Right ventricle myocardium inferior (tissue), 1 donor: ENCODE results near the gene SLIT3. TPM values are rescaled to one million over a fixed set of nuclear protein-coding genes. Genes with fewer than 3 reads are reported as not detected.
"Not testable (repeated sequence)": the region's sequence is repeated elsewhere in the genome, so short reads cannot be mapped to it uniquely, and the experiment has no call there.

ENCODE experiments used
- ATAC-seq: fragments of 200-7000 bp; cut with Tn5 transposase; one replicate; pipeline ENCODE4 v1.9.1; 2020; ENCODE audit warnings: mild to moderate bottlenecking, moderate library complexity
- DNase-seq: peaks from one replicate; pipeline ENCODE4 v3.0.0; 2021; ENCODE audit errors: missing footprints
- intact Hi-C: fragments of 100-400 bp; cut with DNase I; formaldehyde crosslinking; loops from one replicate; pipeline ENCODE4 v1.11.0; 2022
- total RNA-seq: library from RNA; stranded (reverse); fragmentation: NEBNext Ultra II Directional; extraction: Animal tissue kit (Norgen Biotek cat#: 25700); gene quantifications from one replicate; pipeline ENCODE4 v1.2.1, GENCODE V29; 2021
- donor health status: DM: no; HTN: yes; CAD: no; lungs with severe emphysema.

Gene SLIT3
- total RNA-seq, 1 donor from 2014 or later: 12.4 TPM

DNA sequence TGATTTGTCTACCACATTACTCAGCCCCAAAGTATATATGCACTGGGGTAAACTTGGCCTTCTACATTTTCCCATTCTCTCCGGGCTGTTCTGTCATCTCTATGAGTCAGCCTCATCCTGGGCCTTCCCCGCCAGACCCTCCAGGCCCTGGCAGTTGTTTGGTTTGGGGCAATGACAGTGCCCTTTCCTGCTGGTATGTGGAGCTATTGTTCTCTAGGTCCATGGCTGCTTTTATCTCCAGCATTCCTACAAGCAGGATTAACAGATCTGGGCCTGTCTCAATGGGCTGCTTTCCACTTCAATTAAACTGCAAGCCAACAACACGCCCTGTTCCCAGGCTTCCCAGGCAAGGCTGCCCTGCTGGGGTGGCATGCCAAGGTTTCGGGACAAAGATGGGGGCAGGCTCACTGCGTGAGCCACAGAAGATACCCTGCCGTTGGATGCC is 136.4 kb downstream of the SLIT3 start:
- intact Hi-C loops: no loop called here
- ATAC-seq (peak; percentile 58), DNase-seq (no peak)

DNA sequence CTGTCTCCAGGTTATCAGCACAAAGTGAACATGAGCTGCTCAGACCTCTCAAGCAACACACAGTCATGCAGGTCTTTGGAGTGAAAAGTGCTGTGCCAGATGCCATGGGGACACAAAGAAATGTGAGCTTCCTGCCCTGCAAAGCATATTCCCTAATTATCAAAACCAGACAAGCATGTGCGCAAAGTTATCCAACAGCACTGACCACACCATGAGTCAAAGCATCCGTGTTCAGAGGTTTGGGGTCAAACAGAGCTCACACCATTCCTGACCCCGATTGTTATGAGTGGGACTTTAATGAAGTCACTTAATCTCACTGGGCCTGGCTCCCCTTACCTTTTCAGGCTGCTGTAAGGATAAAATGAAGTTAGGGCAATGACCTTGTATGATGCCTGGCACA is 138.5 kb downstream of the SLIT3 start:
- intact Hi-C loops: no loop called here
- no peak for DNase-seq
- ATAC-seq: no peak

DNA sequence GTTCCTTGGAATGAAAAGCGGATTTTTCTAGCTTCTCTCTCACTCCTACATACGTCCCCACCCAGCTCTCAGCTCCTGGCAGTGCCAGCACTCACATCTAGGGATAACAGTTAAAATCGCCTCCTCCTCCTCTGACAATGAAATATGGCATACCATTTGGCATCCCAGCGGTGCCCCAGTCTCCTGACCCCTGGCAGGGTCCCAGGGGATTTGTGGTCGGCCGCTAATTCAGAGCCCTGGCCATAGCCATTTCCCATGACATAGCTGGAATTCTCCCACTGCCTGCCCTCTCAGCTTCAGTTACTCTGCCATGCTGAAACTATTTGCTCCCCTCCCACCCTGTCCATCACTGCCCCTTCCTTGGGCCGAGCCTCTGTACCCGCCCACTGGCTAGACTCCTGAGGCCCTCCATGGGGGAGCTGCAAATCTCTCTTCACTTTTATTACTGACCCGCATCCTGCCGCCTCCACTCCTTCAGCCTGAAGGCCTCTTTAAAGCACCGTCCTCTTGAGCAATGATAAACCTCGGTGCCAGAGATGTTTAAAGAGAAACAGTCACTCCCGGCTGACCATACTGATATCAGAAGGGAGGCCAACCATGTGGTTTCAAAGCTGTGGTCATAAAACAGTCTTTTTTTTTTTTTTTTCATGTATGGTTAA is 139.8 kb downstream of the SLIT3 start:
- DNase-seq (no peak), ATAC-seq (peak; percentile 82)
- intact Hi-C loops: no loop called here

DNA sequence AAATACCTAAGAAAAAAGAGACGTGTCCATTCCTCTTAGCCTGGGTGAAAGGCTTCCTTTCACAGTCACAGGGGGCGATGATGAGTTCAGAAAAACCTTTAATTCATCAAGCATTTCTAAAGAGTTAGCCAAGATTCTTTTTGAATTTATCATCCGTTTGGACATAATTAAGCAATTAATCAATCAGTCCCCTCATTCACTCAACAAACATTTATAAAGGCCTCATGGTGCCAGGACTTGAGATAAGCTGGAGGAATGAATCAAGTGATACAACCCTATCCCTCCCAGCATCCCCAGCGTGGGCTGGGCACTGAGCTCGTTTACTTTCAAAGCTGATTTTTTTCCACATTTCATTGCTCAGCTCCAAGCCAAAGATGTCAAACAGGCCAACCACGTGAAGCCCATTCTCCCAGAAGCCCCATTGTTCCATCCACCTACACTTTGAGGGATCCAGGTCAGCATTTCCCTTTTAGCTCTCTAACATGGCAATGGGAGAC is 140.5 kb downstream of the SLIT3 start:
- intact Hi-C loops: no loop called here
- DNase-seq (no peak), ATAC-seq (no peak)

DNA sequence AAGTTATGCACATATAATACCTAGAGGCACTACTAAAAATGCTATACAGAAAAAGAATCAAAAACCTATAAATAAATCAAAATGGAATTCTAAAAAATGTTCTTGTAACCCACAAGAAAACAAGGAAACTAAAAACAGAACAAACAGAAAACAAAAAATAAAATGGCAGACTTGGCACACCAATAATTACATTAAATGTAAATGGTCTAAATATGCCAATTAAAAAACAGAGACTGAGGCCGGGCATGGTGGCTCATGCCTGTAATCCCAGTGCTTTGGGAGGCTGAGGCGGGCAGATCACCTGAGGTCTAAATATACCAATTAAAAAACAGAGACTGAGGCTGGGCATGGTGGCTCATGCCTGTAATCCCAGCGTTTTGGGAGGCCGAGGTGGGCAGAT is 142.2 kb downstream of the SLIT3 start:
- ATAC-seq (no peak), DNase-seq (no peak)
- intact Hi-C loops: no loop called here

DNA sequence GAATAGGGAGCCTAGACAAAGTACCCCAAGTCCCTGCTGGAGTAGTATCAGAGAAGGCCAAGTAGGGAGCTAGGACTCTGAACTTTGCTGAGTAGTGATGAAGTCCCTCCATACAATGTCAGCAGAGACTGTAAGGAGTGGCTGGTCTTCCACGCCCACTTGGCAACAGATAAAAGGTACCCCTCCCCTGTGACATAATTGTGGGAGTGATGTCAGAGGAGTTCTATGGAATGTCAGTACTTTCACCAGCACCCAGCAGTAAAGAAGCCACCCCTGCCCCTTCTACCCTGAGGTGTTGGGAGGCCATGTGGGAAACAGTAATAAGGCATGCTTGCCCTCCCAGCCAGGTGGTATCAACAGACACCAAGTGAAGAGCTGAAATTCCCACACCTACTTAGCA is 143.9 kb downstream of the SLIT3 start:
- intact Hi-C loops: no loop called here
- DNase-seq (no peak), ATAC-seq (no peak)

DNA sequence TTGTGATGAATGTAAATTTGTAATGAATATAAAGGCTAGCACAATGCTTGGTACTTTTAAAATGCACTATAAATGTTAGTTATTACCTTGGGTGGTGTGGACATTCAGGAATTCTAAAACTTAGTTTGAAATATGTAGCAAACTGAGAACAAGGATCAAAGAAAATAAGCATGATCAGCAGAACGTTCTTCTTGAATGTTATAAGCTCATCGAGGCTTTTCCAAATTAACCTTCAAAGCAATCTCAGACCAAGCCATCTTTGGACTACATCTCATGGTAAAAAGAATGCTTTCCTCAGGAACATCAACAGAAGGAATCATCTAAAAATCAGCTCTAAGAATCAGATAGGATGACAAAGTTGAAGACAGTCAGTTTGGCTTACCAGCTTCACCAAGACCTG is 146.3 kb downstream of the SLIT3 start:
- intact Hi-C loops: no loop called here
- no peak for ATAC-seq
- no peak for DNase-seq

DNA sequence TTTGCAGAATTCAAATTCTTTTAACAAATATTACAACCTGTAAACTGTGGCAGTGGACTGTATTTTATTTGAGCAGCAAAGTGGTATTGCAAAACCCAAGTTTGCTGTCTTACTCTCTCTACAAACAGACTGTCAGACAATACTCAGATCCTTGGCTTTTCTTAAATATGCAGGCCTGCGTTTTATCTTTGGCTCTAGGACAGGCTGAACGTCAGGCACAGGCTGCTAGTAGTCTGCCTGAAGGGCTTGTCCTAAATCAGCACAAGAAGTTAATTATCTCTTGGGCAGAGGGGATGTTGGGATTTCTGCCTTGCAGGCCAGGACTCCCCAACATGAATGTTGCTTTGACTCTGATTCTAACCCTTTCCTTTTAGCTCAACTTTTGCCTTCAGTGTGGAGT is 147.5 kb downstream of the SLIT3 start:
- intact Hi-C loops: no loop called here
- peak; percentile 76 for ATAC-seq
- no peak for DNase-seq

DNA sequence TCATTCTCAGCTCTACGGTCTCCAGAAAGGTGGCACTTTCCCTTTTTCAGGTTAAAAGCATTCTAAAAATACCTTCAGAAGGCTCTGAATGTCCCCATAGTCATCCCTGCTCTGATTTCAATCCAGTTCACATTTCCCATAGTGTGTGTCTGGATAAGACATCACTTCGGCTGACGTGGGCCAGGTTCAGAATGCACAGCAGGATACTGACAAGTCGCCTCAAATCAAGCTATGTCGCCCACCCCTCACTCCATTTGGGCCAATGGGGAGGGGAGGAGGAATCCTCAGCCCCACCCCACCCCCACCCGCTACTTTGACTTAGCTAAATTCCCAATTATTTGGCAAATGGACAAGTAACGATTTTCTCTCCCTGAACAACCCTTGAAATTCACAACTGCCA is 148.0 kb downstream of the SLIT3 start:
- DNase-seq: no peak
- no peak for ATAC-seq
- intact Hi-C loops: no loop called here

DNA sequence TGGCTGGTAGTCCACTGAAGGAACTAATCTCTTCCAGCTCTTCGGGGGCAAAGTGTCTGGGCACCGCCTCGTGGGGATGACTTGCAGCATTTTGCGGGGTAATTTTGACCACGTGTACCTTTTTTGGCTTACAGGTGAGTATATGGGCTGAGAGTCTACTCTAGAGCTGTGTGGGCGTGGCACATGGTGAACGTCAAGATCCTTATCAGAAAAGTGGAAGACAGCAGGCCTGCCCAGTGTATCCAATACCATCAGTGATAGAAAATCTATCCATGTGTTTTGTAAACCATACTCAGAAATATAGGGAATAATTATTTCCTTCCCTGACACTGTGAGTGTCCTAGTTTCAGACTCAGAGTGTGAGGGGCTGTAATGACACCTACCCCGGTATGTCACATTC is 148.5 kb downstream of the SLIT3 start:
- no peak for DNase-seq
- intact Hi-C loops: no loop called here
- no peak for ATAC-seq

DNA sequence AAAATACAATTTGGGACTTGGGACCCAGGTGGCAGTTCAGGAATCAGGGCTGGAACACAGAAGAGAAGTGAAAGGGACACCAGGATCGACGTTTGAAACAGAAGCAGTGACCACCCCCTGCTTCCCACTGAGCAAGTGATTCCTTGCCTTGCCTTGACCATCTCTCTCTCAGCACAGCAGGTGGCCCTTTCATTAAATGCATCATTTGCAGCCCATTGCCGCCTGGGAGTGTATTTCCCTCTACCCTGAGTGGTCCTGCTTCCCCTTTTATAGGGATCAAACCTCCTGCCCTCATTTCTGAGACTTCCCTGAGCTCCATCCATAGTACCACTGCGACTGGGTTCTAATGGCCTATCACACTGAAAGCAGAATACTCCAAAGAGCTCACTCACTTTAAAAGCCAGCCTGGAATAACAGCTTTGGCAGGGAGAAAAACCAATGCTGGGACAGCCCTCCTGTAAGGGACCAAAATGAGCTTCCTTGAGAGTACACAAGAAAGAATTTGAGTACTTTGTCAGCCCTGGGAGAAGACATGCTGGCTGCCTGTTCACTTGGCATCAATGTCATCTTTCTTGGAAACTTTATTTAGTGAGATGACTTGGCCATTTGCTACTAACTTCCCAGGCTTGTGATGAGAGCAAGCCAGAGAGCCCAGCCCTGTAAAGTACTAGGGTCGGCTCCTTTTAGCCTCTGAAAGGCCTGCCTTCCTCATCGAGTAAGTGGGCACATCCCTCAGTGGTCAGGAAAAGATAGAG is 149.7 kb downstream of the SLIT3 start:
- no peak for DNase-seq
- no peak for ATAC-seq
- intact Hi-C loops: no loop called here

DNA sequence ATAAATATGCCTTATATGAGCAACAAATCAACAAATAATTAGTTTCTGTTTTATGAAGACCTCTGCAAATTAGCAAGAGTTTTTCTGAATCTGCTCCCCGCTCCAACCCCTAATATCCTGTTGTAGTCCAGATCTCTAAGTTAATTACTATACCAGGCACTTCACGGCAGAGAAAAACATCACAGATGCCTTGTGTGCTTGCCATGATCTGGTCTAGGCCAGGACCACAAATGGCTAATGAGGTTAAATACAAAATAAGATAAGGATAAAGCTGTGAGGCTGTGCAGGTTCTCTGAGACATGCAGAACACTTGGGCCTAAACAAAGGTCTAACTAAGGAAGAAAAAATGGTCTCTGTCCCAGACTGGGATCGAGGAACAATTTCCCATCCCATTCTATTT is 150.8 kb downstream of the SLIT3 start:
- ATAC-seq (no peak), DNase-seq (no peak)
- intact Hi-C loops: no loop called here

DNA sequence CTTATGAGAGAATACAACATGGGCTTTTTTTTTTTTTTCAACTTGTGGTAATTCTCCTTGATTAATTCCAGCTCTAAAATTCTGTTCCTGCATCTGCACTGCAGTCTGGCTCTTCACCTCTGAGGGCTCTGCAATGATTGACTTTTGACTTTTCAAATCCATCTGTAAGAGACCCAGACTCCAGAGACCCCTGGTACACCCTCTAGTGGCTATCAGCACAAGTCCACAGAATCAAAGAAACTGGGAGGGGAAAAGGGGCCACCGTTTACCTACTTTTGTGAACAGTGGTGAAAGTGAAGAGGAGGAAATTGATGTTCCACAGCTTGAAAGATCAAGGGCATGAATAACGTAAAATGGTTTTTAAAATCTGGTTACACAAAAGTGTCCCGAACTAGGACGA is 151.6 kb downstream of the SLIT3 start:
- ATAC-seq (no peak), DNase-seq (no peak)
- intact Hi-C loops: no loop called here

DNA sequence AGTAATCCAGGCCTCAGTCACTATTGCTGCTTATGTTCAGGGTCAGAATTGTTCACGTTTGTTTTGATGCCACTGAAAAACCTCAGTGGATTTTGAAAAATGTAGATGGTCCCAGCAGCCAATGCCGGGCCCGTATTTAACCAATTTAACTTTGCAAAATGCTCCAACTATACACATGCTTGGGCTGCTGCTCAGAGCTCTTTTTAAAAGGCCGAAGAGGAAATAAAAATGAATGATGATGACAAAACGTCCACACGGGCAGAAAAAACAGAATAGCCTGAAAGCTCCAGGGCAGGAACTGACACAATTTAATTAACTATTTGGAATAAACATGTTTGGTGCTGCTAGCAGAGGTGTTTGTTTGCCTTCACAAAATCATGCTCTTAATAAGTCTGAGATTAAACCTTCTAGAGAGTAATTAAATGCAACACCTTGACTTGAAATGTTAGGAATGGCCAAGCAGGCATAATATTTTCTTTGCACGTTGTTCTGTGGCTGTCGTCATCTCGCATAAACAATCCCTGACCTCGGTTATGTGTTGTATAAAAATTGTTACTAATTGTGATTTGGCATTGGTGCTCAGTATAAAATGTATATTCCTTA is 152.7 kb downstream of the SLIT3 start:
- no peak for DNase-seq
- no peak for ATAC-seq
- intact Hi-C loops: no loop called here

DNA sequence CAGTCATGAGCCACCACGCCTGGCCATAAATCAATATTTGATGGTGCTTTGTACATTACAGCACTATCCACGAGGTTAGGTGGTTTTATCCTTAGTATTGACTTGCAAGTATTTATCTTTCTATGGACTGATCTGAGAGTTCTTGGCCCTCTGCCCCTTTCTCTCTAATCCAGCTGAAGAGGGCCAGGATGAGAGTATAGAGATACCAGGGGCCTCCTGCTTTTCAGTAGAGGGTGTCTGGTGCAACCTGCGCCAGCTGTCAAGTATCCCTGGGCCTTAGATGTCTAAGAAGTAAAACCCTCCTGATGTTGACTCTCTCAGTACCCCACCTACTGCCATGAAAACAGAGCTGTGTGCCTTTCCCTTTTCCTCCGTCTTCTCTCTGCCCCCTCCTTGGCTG is 153.4 kb downstream of the SLIT3 start:
- DNase-seq (no peak), ATAC-seq (no peak)
- intact Hi-C loops: no loop called here

DNA sequence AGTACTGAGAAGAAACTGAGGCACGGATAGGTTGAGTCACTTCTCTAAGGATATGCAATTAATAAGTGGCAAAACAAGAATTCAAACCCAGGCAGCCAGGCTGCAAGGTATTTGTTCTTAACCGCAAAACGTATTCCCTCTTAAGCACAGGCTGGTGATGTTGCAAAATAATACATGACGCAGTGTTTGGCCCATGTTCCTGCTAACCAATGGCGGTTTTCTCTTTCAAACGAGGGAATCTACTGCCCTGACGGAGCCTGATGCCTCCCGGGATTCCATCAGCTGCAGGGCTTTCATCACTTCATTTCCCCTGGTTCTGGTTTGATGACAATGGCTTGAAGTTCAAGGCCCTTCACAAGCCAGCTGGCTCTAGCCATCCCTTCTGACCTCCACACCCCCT is 154.8 kb downstream of the SLIT3 start:
- intact Hi-C loops: no loop called here
- ATAC-seq (peak; percentile 58), DNase-seq (no peak)

DNA sequence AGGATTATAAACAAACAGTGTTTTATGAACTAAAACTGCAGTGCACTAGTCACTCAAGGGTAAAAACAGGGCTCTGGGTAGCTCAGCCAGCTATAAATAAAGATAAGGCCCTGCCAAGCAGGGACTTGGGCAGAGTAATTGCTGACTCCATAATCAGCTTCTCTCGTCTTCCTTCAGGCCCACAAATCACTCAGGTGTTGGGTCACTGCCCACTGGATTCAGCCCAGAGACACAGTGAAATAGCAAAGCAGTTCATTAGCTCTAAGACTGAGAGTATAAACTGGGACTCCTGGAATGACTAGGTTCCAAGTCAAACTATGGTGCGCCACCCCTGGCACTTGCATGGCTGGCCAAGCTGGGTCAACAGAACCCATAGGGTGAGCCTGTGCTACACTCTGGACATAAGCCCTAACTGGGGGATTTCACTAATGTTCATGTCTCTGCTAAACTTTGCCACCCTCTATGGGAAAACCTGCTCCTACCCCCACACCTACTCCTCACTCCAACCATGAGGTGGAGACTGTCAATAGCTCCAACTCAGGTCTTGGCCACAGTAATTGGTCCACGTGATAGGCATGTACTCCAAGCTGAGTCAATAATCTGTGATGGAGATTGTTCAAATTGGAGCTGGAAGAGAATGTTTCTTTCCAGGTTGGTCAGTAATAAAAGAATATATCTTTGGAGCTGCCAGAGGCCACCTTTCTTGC is 158.5 kb downstream of the SLIT3 start:
- intact Hi-C loops: no loop called here
- ATAC-seq: peak; percentile 78
- no peak for DNase-seq

DNA sequence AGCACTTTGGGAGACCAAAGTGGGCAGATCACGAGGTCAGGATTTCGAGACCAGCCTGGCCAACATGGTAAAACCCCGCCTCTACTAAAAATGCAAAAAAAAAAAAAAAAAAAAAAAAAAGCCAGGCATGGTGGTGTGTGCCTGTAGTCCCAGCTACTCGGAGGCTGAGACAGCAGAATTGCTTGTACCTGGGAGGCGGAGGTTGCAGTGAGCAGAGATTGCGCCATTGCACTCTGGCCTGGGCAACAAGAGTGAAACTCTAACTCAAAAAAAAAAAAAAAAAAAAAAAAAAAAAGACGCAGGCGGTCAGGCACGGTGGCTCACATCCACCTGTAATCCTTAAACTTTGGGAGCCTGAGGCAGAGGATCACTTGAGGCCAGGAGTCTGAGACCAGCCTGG is 160.7 kb downstream of the SLIT3 start:
- DNase-seq, intact Hi-C loops, ATAC-seq: not testable (repeated sequence)

DNA sequence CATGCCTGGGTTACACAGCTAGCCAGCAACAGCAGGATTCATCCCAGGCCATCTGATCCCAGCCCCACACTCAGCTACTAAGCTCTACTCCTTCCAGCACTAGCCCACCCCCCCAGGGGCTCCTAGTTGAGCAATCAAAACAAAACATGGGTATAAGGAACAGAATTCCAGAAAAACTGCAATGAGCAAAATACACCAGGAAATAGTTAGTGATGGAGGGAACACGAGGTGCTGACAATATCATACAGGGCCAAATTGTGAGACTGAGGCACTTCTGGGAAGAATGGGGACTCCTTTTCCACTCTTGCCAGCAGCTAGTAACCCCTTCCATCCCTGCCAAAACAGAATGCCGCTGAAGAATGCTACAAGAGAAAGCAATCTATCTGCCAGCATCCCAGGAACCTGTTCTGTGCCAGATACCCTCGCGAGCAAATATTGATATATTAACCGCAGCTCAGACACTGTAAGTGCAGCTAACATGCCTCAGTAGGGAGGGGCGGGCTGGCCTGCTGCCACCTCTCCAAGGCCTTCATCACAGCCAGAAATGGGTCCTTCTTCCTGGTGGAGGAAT is 161.4 kb downstream of the SLIT3 start:
- intact Hi-C loops: no loop called here
- ATAC-seq (peak; percentile 20), DNase-seq (no peak)
